SU-DHL-6 (cell line): ENCODE data around the gene MARCHF3.

Experiments used
- H2AFZ ChIP-seq: fragments of 200-600 bp; sonication (generic); 2 replicates; pipeline ENCODE4 v1.6.1; 2014; ENCODE audit warnings: low read depth, mild to moderate bottlenecking, moderate library complexity, mixed read lengths, antibody characterized with exemption, low read length; ENCODE audit not compliant: severe bottlenecking
- H3F3A ChIP-seq: fragments of 200-600 bp; shearing (Covaris generic); 2 replicates; pipeline ENCODE4 v1.6.0; 2016; ENCODE audit warnings: antibody characterized with exemption, mild to moderate bottlenecking; ENCODE audit not compliant: insufficient read depth
- H3K27ac ChIP-seq: fragments of 200-600 bp; sonication (generic); 2 replicates; pipeline ENCODE4 v1.5.1; 2016; ENCODE audit warnings: low read depth, mild to moderate bottlenecking, low read length, moderate library complexity, mixed read lengths
- H3K27me3 ChIP-seq: fragments of 200-600 bp; sonication (generic), shearing (Covaris generic); 2 replicates; pipeline ENCODE4 v1.6.0; 2014; ENCODE audit warnings: mild to moderate bottlenecking, low read length
- H3K36me3 ChIP-seq: fragments of 200-600 bp; sonication (generic); 2 replicates; pipeline ENCODE4 v1.6.1; 2014; ENCODE audit warnings: mild to moderate bottlenecking, low read length, mixed read lengths
- H3K4me2 ChIP-seq: fragments of 300-600, 200-600 bp; shearing (Covaris generic), sonication (generic); 2 replicates; pipeline ENCODE4 v1.6.0; 2014; ENCODE audit warnings: low read length, low read depth, mild to moderate bottlenecking; ENCODE audit not compliant: poor library complexity, severe bottlenecking
- H3K4me3 ChIP-seq: fragments of 200-600 bp; sonication (generic); 2 replicates; pipeline ENCODE4 v1.5.1; 2014; ENCODE audit warnings: antibody characterized with exemption, low read length, mild to moderate bottlenecking, mixed read lengths; ENCODE audit not compliant: insufficient read depth, poor library complexity, severe bottlenecking
- H3K79me2 ChIP-seq: fragments of 200-600 bp; sonication (generic); 2 replicates; pipeline ENCODE4 v1.6.1; 2014; ENCODE audit warnings: mild to moderate bottlenecking, low read length, moderate library complexity; ENCODE audit not compliant: insufficient read depth
- H3K9ac ChIP-seq: fragments of 200-600 bp; sonication (generic); 2 replicates; pipeline ENCODE4 v1.7.0; 2014; ENCODE audit warnings: mild to moderate bottlenecking, low read length
- H3K9me2 ChIP-seq: fragments of 200-600 bp; sonication (generic); replicated peaks from 2 replicates; pipeline ENCODE4 v1.6.1; 2014; ENCODE audit warnings: low read length; ENCODE audit not compliant: insufficient read depth
- H3K9me3 ChIP-seq: fragments of 200-600 bp; sonication (generic); 2 replicates; pipeline ENCODE4 v1.6.1; 2014; ENCODE audit warnings: low read length, mixed read lengths; ENCODE audit not compliant: insufficient read depth
- H4K20me1 ChIP-seq: fragments of 200-600 bp; sonication (generic); 2 replicates; pipeline ENCODE4 v1.6.1; 2014; ENCODE audit warnings: low read depth, mild to moderate bottlenecking, antibody characterized with exemption, low read length, moderate library complexity, mixed read lengths
- EZH2phosphoT487 ChIP-seq: fragments of 200-600 bp; sonication (generic), shearing (Covaris generic); conservative IDR thresholded peaks from 2 replicates; pipeline ENCODE4 v1.6.1; 2018; ENCODE audit warnings: mild to moderate bottlenecking, antibody characterized with exemption, low read length, moderate library complexity, mixed read lengths
- TF ChIP-seq, protein P1 (sequence below): fragments of 200-600 bp; sonication (generic); IDR thresholded peaks from one replicate; pipeline ENCODE4 v1.5.1; 2017; ENCODE audit warnings: antibody characterized with exemption, mild to moderate bottlenecking, low read length, moderate library complexity; ENCODE audit not compliant: insufficient read depth, poor library complexity, severe bottlenecking

The MARCHF3 gene

DNA sequence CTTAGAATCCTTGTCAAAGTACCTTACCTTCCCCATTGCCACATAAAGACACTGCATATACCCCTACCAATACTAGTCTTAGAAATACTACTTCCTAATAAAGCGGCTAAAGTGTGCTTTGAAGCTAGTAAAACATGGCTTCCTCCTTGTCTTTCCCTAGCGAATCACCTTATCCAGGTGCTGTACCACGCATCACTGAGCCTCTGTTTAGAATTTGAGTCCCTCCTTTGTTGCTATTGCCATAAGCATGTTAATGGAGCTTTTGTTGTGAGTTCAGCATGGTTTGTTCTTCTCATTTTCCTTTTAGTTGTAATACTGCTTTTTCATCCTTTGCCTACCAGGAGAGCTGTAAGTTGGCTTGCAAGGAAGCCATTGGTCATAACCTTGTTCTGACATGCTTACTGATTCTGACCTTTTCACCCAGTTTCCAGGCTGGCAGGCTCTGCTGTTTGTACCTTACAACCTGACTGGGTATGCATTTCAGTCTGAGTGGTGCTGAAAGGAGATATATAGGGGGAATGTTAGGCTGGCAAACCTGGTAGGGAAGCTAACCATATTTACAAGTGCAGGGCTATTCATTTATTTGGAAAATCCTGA is 203.6 kb downstream of the MARCHF3 start:
- H3K79me2 ChIP-seq = peaks cover 64% of the 10 kb centered on the region
- H4K20me1 ChIP-seq = peaks cover 25% of the 10 kb centered on the region
- H3K27ac ChIP-seq = no peak overlapping the region
- H3K9me2 ChIP-seq = no peaks in the 10 kb centered on the region
- no peak overlapping the region for H3K4me2 ChIP-seq
- H3F3A ChIP-seq = peaks cover 12% of the 10 kb centered on the region; the same call in 1 of the 2 replicates
- no peak overlapping the region for H2AFZ ChIP-seq
- no peaks in the 10 kb centered on the region for H3K9me3 ChIP-seq
- H3K9ac ChIP-seq = no peak overlapping the region
- H3K4me3 ChIP-seq = no peak overlapping the region
- peaks cover 88% of the 10 kb centered on the region for H3K36me3 ChIP-seq
- H3K27me3 ChIP-seq = no peaks in the 10 kb centered on the region
- TF ChIP-seq, protein P1, sequence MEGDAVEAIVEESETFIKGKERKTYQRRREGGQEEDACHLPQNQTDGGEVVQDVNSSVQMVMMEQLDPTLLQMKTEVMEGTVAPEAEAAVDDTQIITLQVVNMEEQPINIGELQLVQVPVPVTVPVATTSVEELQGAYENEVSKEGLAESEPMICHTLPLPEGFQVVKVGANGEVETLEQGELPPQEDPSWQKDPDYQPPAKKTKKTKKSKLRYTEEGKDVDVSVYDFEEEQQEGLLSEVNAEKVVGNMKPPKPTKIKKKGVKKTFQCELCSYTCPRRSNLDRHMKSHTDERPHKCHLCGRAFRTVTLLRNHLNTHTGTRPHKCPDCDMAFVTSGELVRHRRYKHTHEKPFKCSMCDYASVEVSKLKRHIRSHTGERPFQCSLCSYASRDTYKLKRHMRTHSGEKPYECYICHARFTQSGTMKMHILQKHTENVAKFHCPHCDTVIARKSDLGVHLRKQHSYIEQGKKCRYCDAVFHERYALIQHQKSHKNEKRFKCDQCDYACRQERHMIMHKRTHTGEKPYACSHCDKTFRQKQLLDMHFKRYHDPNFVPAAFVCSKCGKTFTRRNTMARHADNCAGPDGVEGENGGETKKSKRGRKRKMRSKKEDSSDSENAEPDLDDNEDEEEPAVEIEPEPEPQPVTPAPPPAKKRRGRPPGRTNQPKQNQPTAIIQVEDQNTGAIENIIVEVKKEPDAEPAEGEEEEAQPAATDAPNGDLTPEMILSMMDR = no peak
- TF ChIP-seq EZH2phosphoT487 = no peak

- Histone ChIP-seq H4K20me1 (peaks cover 40% of the 10 kb centered on the region), H3K4me3 (no peak overlapping the region), H3K36me3 (peaks cover 84% of the 10 kb centered on the region), H3K79me2 (peaks cover 73% of the 10 kb centered on the region), H3K4me2 (no peak overlapping the region), H3K9me2 (no peaks in the 10 kb centered on the region), H3K27me3 (no peaks in the 10 kb centered on the region), H3K9me3 (no peaks in the 10 kb centered on the region), H3K9ac (no peak overlapping the region), H3K27ac (no peak overlapping the region), H3F3A (peaks cover 34% of the 10 kb centered on the region), H2AFZ (no peak overlapping the region)
- no peak for TF ChIP-seq EZH2phosphoT487
- TF ChIP-seq, protein P1 = no peak
Measured at GRCh38 chr5:126819253-126819652, 211.1 kb downstream of the MARCHF3 start.

DNA sequence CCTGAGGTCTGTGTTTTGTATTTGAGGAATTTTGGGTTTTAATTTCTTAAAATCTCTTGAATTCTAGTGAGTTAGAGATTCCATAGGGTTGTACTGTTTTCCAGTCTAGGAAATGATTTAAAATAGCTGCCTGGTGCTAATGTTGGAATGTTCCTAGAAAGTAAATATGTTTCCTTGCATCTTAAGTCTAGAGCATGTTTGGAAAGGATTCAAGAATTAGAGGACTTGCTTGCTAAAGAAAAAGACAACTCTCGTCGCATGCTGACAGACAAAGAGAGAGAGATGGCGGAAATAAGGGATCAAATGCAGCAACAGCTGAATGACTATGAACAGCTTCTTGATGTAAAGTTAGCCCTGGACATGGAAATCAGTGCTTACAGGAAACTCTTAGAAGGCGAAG is 211.6 kb downstream of the MARCHF3 start:
- Histone ChIP-seq H3K27me3 (no peaks in the 10 kb centered on the region), H3F3A (peaks cover 34% of the 10 kb centered on the region), H3K9me3 (no peaks in the 10 kb centered on the region), H3K9me2 (no peaks in the 10 kb centered on the region), H3K27ac (no peak overlapping the region), H3K79me2 (peaks cover 73% of the 10 kb centered on the region), H2AFZ (no peak overlapping the region), H3K36me3 (peaks cover 83% of the 10 kb centered on the region), H3K9ac (no peak overlapping the region), H4K20me1 (peaks cover 37% of the 10 kb centered on the region), H3K4me2 (no peak overlapping the region), H3K4me3 (no peak overlapping the region)
- no peak for TF ChIP-seq EZH2phosphoT487
- TF ChIP-seq, protein P1 = no peak
